NK-92 (cell line): ENCODE measurements around the gene ADAMTS18.

ENCODE experiments used
- DNase-seq: peaks from one replicate; lab custom pipeline; 2025; ENCODE audit not compliant: unreplicated experiment; lab: John Stamatoyannopoulos, UW

The ADAMTS18 gene

GRCh38 chr16:77331043-77331442 lies 103.8 kb downstream of the ADAMTS18 start:
- no peak for DNase-seq

GRCh38 chr16:77330332-77331042 lies 104.3 kb downstream of the ADAMTS18 start:
- no peak for DNase-seq

- no peak for DNase-seq
Measured at GRCh38 chr16:77328768-77329167, 106.1 kb downstream of the ADAMTS18 start.

GRCh38 chr16:77328274-77328673 lies 106.6 kb downstream of the ADAMTS18 start:
- no peak for DNase-seq

- no peak for DNase-seq
Measured at GRCh38 chr16:77327717-77328116, 107.1 kb downstream of the ADAMTS18 start.

GRCh38 chr16:77324729-77325128 lies 110.1 kb downstream of the ADAMTS18 start:
- DNase-seq, result no peak

GRCh38 chr16:77323695-77324094 lies 111.1 kb downstream of the ADAMTS18 start:
- no peak for DNase-seq

- DNase-seq, result no peak
Measured at GRCh38 chr16:77322757-77323156, 112.1 kb downstream of the ADAMTS18 start.

- DNase-seq, result no peak
Measured at GRCh38 chr16:77317059-77317458, 117.8 kb downstream of the ADAMTS18 start.

GRCh38 chr16:77310877-77311276 lies 124.0 kb downstream of the ADAMTS18 start:
- DNase-seq, result no peak

GRCh38 chr16:77308163-77308561 lies 126.7 kb downstream of the ADAMTS18 start:
- no peak for DNase-seq

- DNase-seq, result no peak
Measured at GRCh38 chr16:77307426-77308162, 127.2 kb downstream of the ADAMTS18 start.

- DNase-seq, result no peak
Measured at GRCh38 chr16:77306075-77306474, 128.8 kb downstream of the ADAMTS18 start.

GRCh38 chr16:77304877-77305276 lies 130.0 kb downstream of the ADAMTS18 start:
- DNase-seq, result no peak

- DNase-seq, result no peak
Measured at GRCh38 chr16:77304134-77304533, 130.7 kb downstream of the ADAMTS18 start.

- DNase-seq, result no peak
Measured at GRCh38 chr16:77302674-77303073, 132.2 kb downstream of the ADAMTS18 start.

GRCh38 chr16:77302249-77302648 lies 132.6 kb downstream of the ADAMTS18 start:
- no peak for DNase-seq

GRCh38 chr16:77300256-77300655 lies 134.6 kb downstream of the ADAMTS18 start:
- no peak for DNase-seq

- DNase-seq, result no peak
Measured at GRCh38 chr16:77299395-77299794, 135.4 kb downstream of the ADAMTS18 start.

GRCh38 chr16:77298418-77299360 lies 136.1 kb downstream of the ADAMTS18 start:
- no peak for DNase-seq

GRCh38 chr16:77297996-77298395 lies 136.8 kb downstream of the ADAMTS18 start:
- no peak for DNase-seq
